Measurements from ENCODE around the gene PYROXD2. TPM values are rescaled to one million over a fixed set of nuclear protein-coding genes. Genes with fewer than 3 reads are reported as not detected.

PYROXD2 gene
- total and polyA plus RNA-seq, 2 experiments from 2014 or later: 12.1 to 13.8 TPM

GRCh38 chr10:98407744-98408241 lies 7.2 kb downstream of the PYROXD2 start:
- Histone ChIP-seq H3K36me3 (ENCODE audit: low read depth) (no peaks in the 10 kb centered on the region), H3K27me3 (replicated peaks; ENCODE audit: insufficient read depth) (no peaks in the 10 kb centered on the region), H3K4me3 (no peak overlapping the region), H3K27ac (no peak overlapping the region), H3K4me2 (ENCODE audit: unreplicated experiment) (no peak overlapping the region), H3F3A (ENCODE audit: insufficient read depth) (peaks cover 27% of the 10 kb centered on the region), H3K4me1 (ENCODE audit: insufficient read depth) (peaks cover 25% of the 10 kb centered on the region), H3K9ac (no peak overlapping the region), H3K9me3 (ENCODE audit: low read depth) (no peaks in the 10 kb centered on the region), H3K9me2 (ENCODE audit: insufficient read depth) (no peaks in the 10 kb centered on the region), H4K20me1 (ENCODE audit: insufficient read depth) (no peaks in the 10 kb centered on the region), H3K79me2 (ENCODE audit: insufficient read depth) (no peaks in the 10 kb centered on the region), H2AFZ (no peak overlapping the region)
- in situ Hi-C loops (cut with MboI): no loop called here
- no peak for DNase-seq
- TF ChIP-seq EZH2 (IDR thresholded peaks at IDR 0.05; ENCODE audit: insufficient read depth, poor library complexity, severe bottlenecking) (no peak), EZH2phosphoT487 (IDR thresholded peaks at IDR 0.05; ENCODE audit: insufficient read depth, low read depth) (no peak)
- 92 to 95% methylated on average over 13 to 17 of the region's 18 CpGs for WGBS, 2 experiments (ENCODE audit: low coverage in 1 of 2, low lambda C conversion rate in 2 of 2, missing lambda C conversion rate in 2 of 2)

GRCh38 chr10:98407017-98407743 lies 7.8 kb downstream of the PYROXD2 start:
- H3K4me1 ChIP-seq (ENCODE audit: insufficient read depth): peaks cover 25% of the 10 kb centered on the region
- no peak for DNase-seq
- no peak overlapping the region for H3K4me2 ChIP-seq (ENCODE audit: unreplicated experiment)
- peaks cover 30% of the 10 kb centered on the region for H3F3A ChIP-seq (ENCODE audit: insufficient read depth)
- H3K4me3 ChIP-seq: no peak overlapping the region
- no peaks in the 10 kb centered on the region for H3K9me2 ChIP-seq (ENCODE audit: insufficient read depth)
- H3K79me2 ChIP-seq (ENCODE audit: insufficient read depth): no peaks in the 10 kb centered on the region
- no peak overlapping the region for H3K27ac ChIP-seq
- H2AFZ ChIP-seq: no peak overlapping the region
- no peaks in the 10 kb centered on the region for H4K20me1 ChIP-seq (ENCODE audit: insufficient read depth)
- no peaks in the 10 kb centered on the region for H3K9me3 ChIP-seq (ENCODE audit: low read depth)
- no peak for TF ChIP-seq EZH2 (IDR thresholded peaks at IDR 0.05; ENCODE audit: insufficient read depth, poor library complexity, severe bottlenecking)
- TF ChIP-seq EZH2phosphoT487 (IDR thresholded peaks at IDR 0.05; ENCODE audit: insufficient read depth, low read depth): no peak
- H3K9ac ChIP-seq: no peak overlapping the region
- in situ Hi-C loops (cut with MboI): no loop called here
- H3K36me3 ChIP-seq (ENCODE audit: low read depth): no peaks in the 10 kb centered on the region
- 82 to 84% methylated on average over 19 to 23 of the region's 23 CpGs for WGBS, 2 experiments (ENCODE audit: low coverage in 1 of 2, low lambda C conversion rate in 2 of 2, missing lambda C conversion rate in 2 of 2)
- H3K27me3 ChIP-seq (replicated peaks; ENCODE audit: insufficient read depth): no peaks in the 10 kb centered on the region

GRCh38 chr10:98405422-98405821 lies 9.6 kb downstream of the PYROXD2 start:
- Histone ChIP-seq H3K4me2 (ENCODE audit: unreplicated experiment) (peak overlapping the region; percentile 83), H3F3A (ENCODE audit: insufficient read depth) (peaks cover 30% of the 10 kb centered on the region), H3K9ac (peak overlapping the region; percentile 84), H2AFZ (no peak overlapping the region), H3K4me1 (ENCODE audit: insufficient read depth) (peaks cover 25% of the 10 kb centered on the region), H3K4me3 (no peak overlapping the region), H3K27me3 (replicated peaks; ENCODE audit: insufficient read depth) (no peaks in the 10 kb centered on the region), H3K9me3 (ENCODE audit: low read depth) (no peaks in the 10 kb centered on the region), H3K9me2 (ENCODE audit: insufficient read depth) (no peaks in the 10 kb centered on the region), H4K20me1 (ENCODE audit: insufficient read depth) (no peaks in the 10 kb centered on the region), H3K27ac (0 out of 2 replicates have a peak overlapping the region, but pooled peaks have one; percentile 10), H3K36me3 (ENCODE audit: low read depth) (no peaks in the 10 kb centered on the region), H3K79me2 (ENCODE audit: insufficient read depth) (no peaks in the 10 kb centered on the region)
- TF ChIP-seq EZH2 (IDR thresholded peaks at IDR 0.05; ENCODE audit: insufficient read depth, poor library complexity, severe bottlenecking): no peak
- TF ChIP-seq EZH2phosphoT487 (IDR thresholded peaks at IDR 0.05; ENCODE audit: insufficient read depth, low read depth): no peak
- WGBS, 2 experiments (ENCODE audit: low coverage in 1 of 2, low lambda C conversion rate in 2 of 2, missing lambda C conversion rate in 2 of 2): 59 to 70% methylated on average over 12 of the region's 12 CpGs
- in situ Hi-C loops (cut with MboI): no loop called here
- DNase-seq: peak; percentile 52

GRCh38 chr10:98404571-98405359 lies 10.2 kb downstream of the PYROXD2 start:
- TF ChIP-seq EZH2 (IDR thresholded peaks at IDR 0.05; ENCODE audit: insufficient read depth, poor library complexity, severe bottlenecking): no peak
- no peak for TF ChIP-seq EZH2phosphoT487 (IDR thresholded peaks at IDR 0.05; ENCODE audit: insufficient read depth, low read depth)

More at GRCh38 chr10:98404571-98405359, 10.2 kb downstream of the PYROXD2 start:
- no peaks in the 10 kb centered on the region for H3K9me3 ChIP-seq (ENCODE audit: low read depth)
- peaks cover 30% of the 10 kb centered on the region for H3F3A ChIP-seq (ENCODE audit: insufficient read depth)
- in situ Hi-C loops (cut with MboI): no loop called here
- peak overlapping the region; percentile 84 for H3K9ac ChIP-seq
- 46 to 50% methylated on average over 8 of the region's 8 CpGs for WGBS, 2 experiments (ENCODE audit: low coverage in 1 of 2, low lambda C conversion rate in 2 of 2, missing lambda C conversion rate in 2 of 2)
- peak overlapping the region; percentile 83 for H3K4me2 ChIP-seq (ENCODE audit: unreplicated experiment)
- H3K27ac ChIP-seq: peak overlapping the region; percentile 97
- peak overlapping the region; percentile 68 for H2AFZ ChIP-seq
- H3K36me3 ChIP-seq (ENCODE audit: low read depth): no peaks in the 10 kb centered on the region
- peaks cover 25% of the 10 kb centered on the region for H3K4me1 ChIP-seq (ENCODE audit: insufficient read depth)
- H3K9me2 ChIP-seq (ENCODE audit: insufficient read depth): no peaks in the 10 kb centered on the region
- H3K79me2 ChIP-seq (ENCODE audit: insufficient read depth): no peaks in the 10 kb centered on the region
- peak; percentile 84 for DNase-seq
- H3K27me3 ChIP-seq (replicated peaks; ENCODE audit: insufficient read depth): no peaks in the 10 kb centered on the region
- H3K4me3 ChIP-seq: peak overlapping the region; percentile 62
- no peaks in the 10 kb centered on the region for H4K20me1 ChIP-seq (ENCODE audit: insufficient read depth)
